Measurements from ENCODE around the gene ARHGDIA. TPM values are rescaled to one million over a fixed set of nuclear protein-coding genes. Genes with fewer than 3 reads are reported as not detected.

Gene ARHGDIA
- total RNA-seq, 2 experiments from 2014 or later: 706 to 715 TPM

DNA sequence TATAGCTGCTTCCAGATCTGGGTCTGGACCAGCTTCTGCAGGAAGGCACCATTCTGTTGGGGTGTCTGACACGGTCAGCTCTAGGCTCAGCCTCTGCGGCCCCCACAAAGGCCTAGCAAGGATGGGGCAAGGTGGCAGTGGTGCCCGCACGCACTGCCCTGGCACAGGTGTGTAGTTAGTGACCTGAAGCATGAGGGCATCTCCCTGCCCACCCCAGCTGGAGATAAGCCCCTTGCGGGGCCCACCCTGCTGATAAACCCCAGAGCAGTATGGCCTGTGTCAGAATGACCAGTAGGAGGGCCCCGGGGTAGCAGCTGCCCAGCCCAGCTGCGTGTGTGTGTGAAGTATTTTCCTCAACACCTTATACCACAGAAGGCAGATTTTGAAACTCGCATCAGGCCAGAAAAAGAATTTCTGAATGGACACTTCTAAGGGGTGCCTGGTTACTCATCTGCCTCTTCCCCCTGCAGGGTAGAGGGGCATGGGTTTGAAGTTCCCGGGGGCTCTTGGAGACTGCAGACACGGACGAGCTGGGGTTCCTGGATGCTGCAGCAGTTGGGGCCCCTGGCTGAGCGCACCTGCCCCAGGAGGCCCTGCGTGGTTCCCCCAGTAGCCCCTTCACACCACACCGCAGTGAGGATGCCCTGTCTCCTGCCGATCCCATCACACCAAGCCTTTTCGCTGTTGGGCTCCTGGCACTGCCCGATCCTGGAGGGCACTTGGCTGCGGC lies 4.5 kb downstream of the ARHGDIA start:
- Mint-ChIP-seq H3K9me3 (no peaks in the 10 kb centered on the region), H3K36me3 (ENCODE audit: low read depth) (peaks cover 45% of the 10 kb centered on the region), H3K4me3 (peak overlapping the region; percentile 72), H3K27me3 (no peaks in the 10 kb centered on the region), H3K4me1 (ENCODE audit: low read depth) (peaks cover 31% of the 10 kb centered on the region), H3K27ac (peak overlapping the region; percentile 84)
- peaks cover 48% of the 10 kb centered on the region for H3K36me3 ChIP-seq (ENCODE audit: insufficient read depth, low read length)
- TF ChIP-seq, protein P1, sequence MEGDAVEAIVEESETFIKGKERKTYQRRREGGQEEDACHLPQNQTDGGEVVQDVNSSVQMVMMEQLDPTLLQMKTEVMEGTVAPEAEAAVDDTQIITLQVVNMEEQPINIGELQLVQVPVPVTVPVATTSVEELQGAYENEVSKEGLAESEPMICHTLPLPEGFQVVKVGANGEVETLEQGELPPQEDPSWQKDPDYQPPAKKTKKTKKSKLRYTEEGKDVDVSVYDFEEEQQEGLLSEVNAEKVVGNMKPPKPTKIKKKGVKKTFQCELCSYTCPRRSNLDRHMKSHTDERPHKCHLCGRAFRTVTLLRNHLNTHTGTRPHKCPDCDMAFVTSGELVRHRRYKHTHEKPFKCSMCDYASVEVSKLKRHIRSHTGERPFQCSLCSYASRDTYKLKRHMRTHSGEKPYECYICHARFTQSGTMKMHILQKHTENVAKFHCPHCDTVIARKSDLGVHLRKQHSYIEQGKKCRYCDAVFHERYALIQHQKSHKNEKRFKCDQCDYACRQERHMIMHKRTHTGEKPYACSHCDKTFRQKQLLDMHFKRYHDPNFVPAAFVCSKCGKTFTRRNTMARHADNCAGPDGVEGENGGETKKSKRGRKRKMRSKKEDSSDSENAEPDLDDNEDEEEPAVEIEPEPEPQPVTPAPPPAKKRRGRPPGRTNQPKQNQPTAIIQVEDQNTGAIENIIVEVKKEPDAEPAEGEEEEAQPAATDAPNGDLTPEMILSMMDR (IDR thresholded peaks at IDR 0.05): no peak
- peaks cover 0 to 3% of the 10 kb centered on the region in 2 experiments for H3K9me3 ChIP-seq (ENCODE audit: control insufficient read depth in 1 of 2, insufficient read depth in 1 of 2, low read length in 2 of 2)
- no peak overlapping the region for H3K4me3 ChIP-seq (ENCODE audit: low read length)
- no peak for ATAC-seq (ENCODE audit: poor library complexity)
- peaks cover 69% of the 10 kb centered on the region for H3K4me1 ChIP-seq (ENCODE audit: insufficient read depth, low read length)
- H3K27me3 ChIP-seq (ENCODE audit: control insufficient read depth in 1 of 2, insufficient read depth in 2 of 2, low read length in 2 of 2): peaks cover 0 to 3% of the 10 kb centered on the region in 2 experiments
- DNase-seq: no peak
- intact Hi-C loops (cut with DNase I, micrococcal nuclease): loop anchor here in 1 of 2 experiments (10.0 kb wide), 1 partner anchor 352 kb away; the partner anchor contains the start of gene ACTG1
- ChIA-PET POLR2A (interaction anchor here (0.6 to 2.2 kb wide), 6 partner anchors 19 to 164 kb away, joined by 3 to 10 read pairs (median 5); partner anchors contain the start of genes ALYREF, ANAPC11, CENPX and LRRC45), CTCF (interaction anchor here (0.5 to 0.8 kb wide), 2 partner anchors 12 kb away, joined by 3 read pairs; no protein-coding TSS in a partner anchor)
- H3K27ac ChIP-seq (ENCODE audit: low read depth in 1 of 2, low read length in 2 of 2): peak overlapping the region in 1 of 2 donors; percentile 9

DNA sequence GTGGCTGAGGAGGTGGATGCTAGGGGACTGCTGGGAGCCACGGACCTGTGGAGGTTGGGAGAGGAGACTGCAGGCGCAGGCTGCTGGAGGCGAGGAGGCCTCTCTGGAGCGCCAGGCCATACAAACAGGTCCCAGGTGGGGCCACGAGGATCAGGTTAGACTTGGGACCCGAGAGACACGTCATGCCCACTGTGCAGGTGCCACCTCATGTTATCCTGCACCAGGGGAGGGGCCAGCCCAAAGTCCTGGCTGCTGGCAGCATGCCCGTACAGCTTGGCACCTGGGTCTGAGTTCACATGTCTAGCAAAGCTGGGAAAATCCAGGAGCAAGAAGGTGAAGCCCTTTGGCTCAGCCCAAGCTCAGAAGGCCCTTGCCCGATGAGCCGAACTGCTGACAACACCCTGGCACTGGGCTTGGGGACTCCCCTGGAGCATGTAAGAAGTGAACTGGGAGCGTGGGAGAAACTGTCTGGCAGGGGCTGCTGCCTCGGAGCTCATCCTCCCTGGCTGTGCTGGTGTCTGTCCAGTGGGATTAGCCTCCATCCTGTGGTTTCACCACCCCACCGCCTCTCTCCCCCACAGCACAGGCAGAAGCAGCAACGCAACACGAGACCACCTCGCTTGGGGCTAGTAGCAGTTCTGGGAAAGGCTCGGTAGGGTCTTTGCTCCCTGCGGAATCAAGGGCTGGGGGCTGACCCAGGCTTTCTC lies 5.3 kb downstream of the ARHGDIA start:
- no peaks in the 10 kb centered on the region for H3K9me3 Mint-ChIP-seq
- H3K27me3 Mint-ChIP-seq: no peaks in the 10 kb centered on the region
- peak in 1 of 14 experiments; percentile 15 for DNase-seq
- CTCF ChIA-PET: interaction anchor here (0.5 to 0.8 kb wide), 2 partner anchors 11 to 12 kb away, joined by 3 read pairs; no protein-coding TSS in a partner anchor
- peak overlapping the region; percentile 72 for H3K4me3 Mint-ChIP-seq
- H3K9me3 ChIP-seq (ENCODE audit: control insufficient read depth in 1 of 2, insufficient read depth in 1 of 2, low read length in 2 of 2): peaks cover 0 to 3% of the 10 kb centered on the region in 2 experiments
- POLR2A ChIA-PET: interaction anchor here (0.6 to 2.2 kb wide), 4 partner anchors 26 to 163 kb away, joined by 4 to 10 read pairs (median 5); partner anchors contain the start of genes ALYREF, ANAPC11 and MRPL12
- peaks cover 75% of the 10 kb centered on the region for H3K4me1 ChIP-seq (ENCODE audit: insufficient read depth, low read length)
- H3K27ac ChIP-seq (ENCODE audit: low read depth in 1 of 2, low read length in 2 of 2): peak overlapping the region in 1 of 2 donors; percentile 9
- no peak for ATAC-seq (ENCODE audit: poor library complexity)
- H3K36me3 ChIP-seq (ENCODE audit: insufficient read depth, low read length): peaks cover 48% of the 10 kb centered on the region
- peaks cover 32% of the 10 kb centered on the region for H3K4me1 Mint-ChIP-seq (ENCODE audit: low read depth)
- TF ChIP-seq, protein P1 (IDR thresholded peaks at IDR 0.05): no peak
- peaks cover 0 to 3% of the 10 kb centered on the region in 2 experiments for H3K27me3 ChIP-seq (ENCODE audit: control insufficient read depth in 1 of 2, insufficient read depth in 2 of 2, low read length in 2 of 2)
- peaks cover 47% of the 10 kb centered on the region for H3K36me3 Mint-ChIP-seq (ENCODE audit: low read depth)
- H3K27ac Mint-ChIP-seq: peak overlapping the region; percentile 84
- H3K4me3 ChIP-seq (ENCODE audit: low read length): no peak overlapping the region
- intact Hi-C loops (cut with DNase I, micrococcal nuclease): loop anchor here in 1 of 2 experiments (10.0 kb wide), 1 partner anchor 351 kb away; the partner anchor contains the start of gene ACTG1

- no peak overlapping the region for H3K4me3 ChIP-seq (ENCODE audit: low read length)
- peaks cover 48% of the 10 kb centered on the region for H3K36me3 ChIP-seq (ENCODE audit: insufficient read depth, low read length)
- peaks cover 51% of the 10 kb centered on the region for H3K36me3 Mint-ChIP-seq (ENCODE audit: low read depth)
- H3K4me1 ChIP-seq (ENCODE audit: insufficient read depth, low read length): peaks cover 73% of the 10 kb centered on the region
- peak overlapping the region; percentile 84 for H3K27ac Mint-ChIP-seq
- TF ChIP-seq, protein P1 (IDR thresholded peaks at IDR 0.05): no peak
- no peak overlapping the region for H3K27ac ChIP-seq (ENCODE audit: low read depth in 1 of 2, low read length in 2 of 2)
- H3K9me3 Mint-ChIP-seq: no peaks in the 10 kb centered on the region
- peaks cover 0 to 3% of the 10 kb centered on the region in 2 experiments for H3K9me3 ChIP-seq (ENCODE audit: control insufficient read depth in 1 of 2, insufficient read depth in 1 of 2, low read length in 2 of 2)
- peaks cover 37% of the 10 kb centered on the region for H3K4me1 Mint-ChIP-seq (ENCODE audit: low read depth)
- H3K4me3 Mint-ChIP-seq: no peak overlapping the region
- intact Hi-C loops (cut with DNase I, micrococcal nuclease): loop anchor here in 1 of 2 experiments (10.0 kb wide), 1 partner anchor 351 kb away; the partner anchor contains the start of gene ACTG1
- ChIA-PET CTCF (no interaction called here), POLR2A (interaction anchor here (1.1 to 2.2 kb wide), 2 partner anchors 27 to 162 kb away, joined by 4 to 10 read pairs; partner anchors contain the start of gene MRPL12)
- ATAC-seq (ENCODE audit: poor library complexity) (no peak), DNase-seq (no peak)
- H3K27me3 ChIP-seq (ENCODE audit: control insufficient read depth in 1 of 2, insufficient read depth in 2 of 2, low read length in 2 of 2): peaks cover 0 to 3% of the 10 kb centered on the region in 2 experiments
- no peaks in the 10 kb centered on the region for H3K27me3 Mint-ChIP-seq
These were observed 5.8 kb downstream of the ARHGDIA start for GRCh38 chr17:81865358-81865732.

Measured in CD4-positive, alpha-beta T cell (primary cell).